Keratinocyte (primary cell): Measurements from ENCODE around the gene LIPJ. TPM values are rescaled to one million over a fixed set of nuclear protein-coding genes. Genes with fewer than 3 reads are reported as not detected.

Experiments
- DNase-seq: peaks from one replicate; pipeline ENCODE4 v3.0.0-alpha.2; 2011; ENCODE audit warnings: low read depth, missing footprints, low spot score
- FAIRE-seq: peaks from 2 replicates; lab custom pipeline; 2011; peaks lifted over from hg19 to GRCh38; lab: Jason Lieb, UNC
- H2AFZ ChIP-seq: 2 replicates; pipeline ENCODE4 v1.6.0; 2012; ENCODE audit warnings: low read length, control low read depth, inconsistent platforms; ENCODE audit not compliant: control insufficient read depth
- H3K27ac ChIP-seq: 2 replicates; pipeline ENCODE4 v1.5.1; 2011; ENCODE audit warnings: low read length; ENCODE audit not compliant: control insufficient read depth, insufficient read depth
- H3K27me3 ChIP-seq: 3 replicates; pipeline ENCODE4 v1.6.0; 2011; ENCODE audit warnings: low read length; ENCODE audit not compliant: control insufficient read depth, insufficient read depth; ENCODE audit errors: extremely low read depth
- H3K36me3 ChIP-seq, 2 experiments: 2 replicates in 1 of 2; 3 replicates in 1 of 2; pipeline ENCODE4 v1.5.1; 2011; ENCODE audit warnings: low read length in 2 of 2, mild to moderate bottlenecking in 1 of 2; ENCODE audit not compliant: control insufficient read depth in 2 of 2, insufficient read depth in 2 of 2; ENCODE audit errors: extremely low read depth in 1 of 2
- H3K4me1 ChIP-seq: 3 replicates; pipeline ENCODE4 v1.5.1; 2011; ENCODE audit warnings: low read length; ENCODE audit not compliant: control insufficient read depth, insufficient read depth; ENCODE audit errors: extremely low read depth
- H3K4me2 ChIP-seq: 3 replicates; pipeline ENCODE4 v1.6.0; 2011; ENCODE audit warnings: low read depth, low read length; ENCODE audit not compliant: control insufficient read depth, insufficient read depth; ENCODE audit errors: extremely low read depth
- H3K4me3 ChIP-seq, 3 experiments: fragments of 200-600 bp in 1 of 3; sonication (generic) in 1 of 3; 2 replicates in 2 of 3; 3 replicates in 1 of 3; pipeline ENCODE4 v1.5.1; 2011 to 2016; ENCODE audit warnings: low read length in 3 of 3, mild to moderate bottlenecking in 3 of 3, control low read depth in 2 of 3, inconsistent platforms in 1 of 3, low read depth in 1 of 3, mixed read lengths in 1 of 3, mixed run types in 1 of 3, moderate library complexity in 1 of 3; ENCODE audit not compliant: control insufficient read depth in 2 of 3, insufficient read depth in 2 of 3; ENCODE audit errors: extremely low read depth in 1 of 3
- H3K79me2 ChIP-seq: 2 replicates; pipeline ENCODE4 v1.6.0; 2012; ENCODE audit warnings: low read length; ENCODE audit not compliant: control insufficient read depth, insufficient read depth
- H3K9ac ChIP-seq: 3 replicates; pipeline ENCODE4 v1.6.0; 2011; ENCODE audit warnings: low read length; ENCODE audit not compliant: control insufficient read depth, insufficient read depth; ENCODE audit errors: extremely low read depth
- H3K9me1 ChIP-seq: 3 replicates; pipeline ENCODE4 v1.6.0; 2011; ENCODE audit warnings: low read length; ENCODE audit not compliant: control insufficient read depth, insufficient read depth; ENCODE audit errors: extremely low read depth
- H3K9me3 ChIP-seq: 2 replicates; pipeline ENCODE4 v1.5.1; 2012; ENCODE audit warnings: low read depth, low read length; ENCODE audit not compliant: control insufficient read depth
- H4K20me1 ChIP-seq: 3 replicates; pipeline ENCODE4 v1.6.0; 2011; ENCODE audit warnings: low read length; ENCODE audit not compliant: control insufficient read depth, insufficient read depth; ENCODE audit errors: extremely low read depth
- CTCF ChIP-seq, 3 experiments: IDR thresholded peaks in 1 of 3; conservative IDR thresholded peaks in 1 of 3; optimal IDR thresholded peaks in 1 of 3; 2 replicates in 2 of 3; 3 replicates in 1 of 3; pipeline versions ENCODE3 to v1.5.1; 2011; ENCODE audit warnings: low read length in 3 of 3, mild to moderate bottlenecking in 3 of 3, moderate library complexity in 2 of 3, control low read depth in 1 of 3, inconsistent platforms in 1 of 3; ENCODE audit not compliant: insufficient read depth in 2 of 3; ENCODE audit errors: extremely low read depth in 1 of 3
- EZH2 ChIP-seq: IDR thresholded peaks from one replicate; pipeline ENCODE4 v1.6.1; 2012; ENCODE audit warnings: inconsistent platforms, mild to moderate bottlenecking, low read length, moderate library complexity
- dilution Hi-C: fragments of 300-500 bp; cut with MboI; formaldehyde crosslinking; loops from one replicate; pipeline ENCODE4 v1.7.0; 2020; ENCODE audit warnings: low sequenced_read_pairs; ENCODE audit not compliant: extremely low pct_ligation_motif_present
- polyA plus RNA-seq, 5 experiments: library from polyadenylated mRNA; depleted of rRNA in 3 of 5; stranded (reverse) in 3 of 5; stranded (forward) in 1 of 5; unstranded in 1 of 5; fragments of >200 nt; gene quantifications; 1 replicate in 1 of 5; 2 replicates in 3 of 5; 3 replicates in 1 of 5; pipeline versions ENCODE4 v1.2.1 to v1.2.3, GENCODE V29; 2011 to 2012; ENCODE audit warnings: missing spikeins in 2 of 5, low read depth in 1 of 5, low replicate concordance in 1 of 5

LIPJ gene
- polyA plus RNA-seq, 1 donor (not counting 4 experiments of a cell fraction or from before 2014, with no cell fraction given): 0.03 TPM

- no peak for TF ChIP-seq EZH2
- TF ChIP-seq CTCF (optimal IDR thresholded peaks at IDR 0.05 in 1 of 3, IDR thresholded peaks at IDR 0.05 in 1 of 3, conservative IDR thresholded peaks at IDR 0.05 in 1 of 3; ENCODE audit: extremely low read depth in 1 of 3, insufficient read depth in 2 of 3, low read length in 3 of 3): no peak
These were observed 40.1 kb upstream of the LIPJ start for GRCh38 chr10:88546497-88546896.

GRCh38 chr10:88551246-88551645 lies 35.3 kb upstream of the LIPJ start:
- Histone ChIP-seq H4K20me1 (no peaks in the 10 kb centered on the region), H3K79me2 (no peaks in the 10 kb centered on the region), H3K4me2 (no peak overlapping the region), H3K9me1 (no peaks in the 10 kb centered on the region), H3K27ac (no peak overlapping the region), H2AFZ (no peak overlapping the region), H3K4me3 (no peak overlapping the region), H3K4me1 (no peaks in the 10 kb centered on the region), H3K27me3 (no peaks in the 10 kb centered on the region), H3K9ac (no peak overlapping the region), H3K36me3 (no peaks in the 10 kb centered on the region), H3K9me3 (no peaks in the 10 kb centered on the region)
- TF ChIP-seq CTCF (optimal IDR thresholded peaks at IDR 0.05 in 1 of 3, IDR thresholded peaks at IDR 0.05 in 1 of 3, conservative IDR thresholded peaks at IDR 0.05 in 1 of 3; ENCODE audit: extremely low read depth in 1 of 3, insufficient read depth in 2 of 3, low read length in 3 of 3) (no peak), EZH2 (no peak)
- dilution Hi-C loops: no loop called here
- DNase-seq (no peak), FAIRE-seq (no peak)

More at GRCh38 chr10:88546497-88546896, 40.1 kb upstream of the LIPJ start:
- no peak overlapping the region for H3K4me2 ChIP-seq
- no peak overlapping the region for H3K4me3 ChIP-seq
- H3K4me1 ChIP-seq: peaks cover 3% of the 10 kb centered on the region
- H3K9ac ChIP-seq: no peak overlapping the region
- dilution Hi-C loops: no loop called here
- no peak overlapping the region for H2AFZ ChIP-seq
- H3K36me3 ChIP-seq: no peaks in the 10 kb centered on the region
- H4K20me1 ChIP-seq: no peaks in the 10 kb centered on the region
- FAIRE-seq: no peak
- H3K27me3 ChIP-seq: no peaks in the 10 kb centered on the region
- DNase-seq: no peak
- H3K9me1 ChIP-seq: no peaks in the 10 kb centered on the region
- no peaks in the 10 kb centered on the region for H3K9me3 ChIP-seq
- H3K79me2 ChIP-seq: no peaks in the 10 kb centered on the region
- no peak overlapping the region for H3K27ac ChIP-seq
